BJ (cell line): ENCODE measurements around the gene CFAP46. TPM values are rescaled to one million over a fixed set of nuclear protein-coding genes. Genes with fewer than 3 reads are reported as not detected.

Experiments
- CTCF ChIA-PET: fragments of 350-600 bp; formaldehyde crosslinking; extraction: SDS; loops from one replicate; lab custom pipeline; 2021; ENCODE audit warnings: antibody characterized with exemption, inconsistent platforms; lab: Yijun Ruan, JAX
- POLR2A ChIA-PET: fragments of 300-600 bp; sonication (Branson Sonifier 250); formaldehyde crosslinking; extraction: SDS; loops from one replicate; lab custom pipeline; 2021; ENCODE audit warnings: antibody characterized with exemption; lab: Charles Lee
- DNase-seq: peaks from one replicate; pipeline ENCODE4 v3.0.0-alpha.2; 2011; ENCODE audit warnings: low read depth
- H3K27me3 ChIP-seq: 2 replicates; pipeline ENCODE4 v1.6.0; 2011; ENCODE audit warnings: low read length; ENCODE audit not compliant: control insufficient read depth, insufficient read depth
- H3K36me3 ChIP-seq: 2 replicates; pipeline ENCODE4 v1.5.1; 2011; ENCODE audit warnings: low read length; ENCODE audit not compliant: control insufficient read depth, insufficient read depth
- H3K4me3 ChIP-seq: 2 replicates; pipeline ENCODE4 v1.5.1; 2011; ENCODE audit warnings: low read depth, mild to moderate bottlenecking, control low read depth, low read length
- polyA plus RNA-seq: library from polyadenylated mRNA; depleted of rRNA; stranded (reverse); fragments of >200 nt; gene quantifications from 2 replicates; pipeline ENCODE4 v1.2.3, GENCODE V29; 2011
- TF ChIP-seq, protein P1 (sequence below): IDR thresholded peaks from 2 replicates; pipeline ENCODE4 v1.5.1; 2011; ENCODE audit warnings: low read depth, mild to moderate bottlenecking, control low read depth, inconsistent platforms, low read length, moderate library complexity; ENCODE audit not compliant: insufficient read depth

CFAP46 gene
- polyA plus RNA-seq, 1 experiment, result 1.8 TPM

DNA sequence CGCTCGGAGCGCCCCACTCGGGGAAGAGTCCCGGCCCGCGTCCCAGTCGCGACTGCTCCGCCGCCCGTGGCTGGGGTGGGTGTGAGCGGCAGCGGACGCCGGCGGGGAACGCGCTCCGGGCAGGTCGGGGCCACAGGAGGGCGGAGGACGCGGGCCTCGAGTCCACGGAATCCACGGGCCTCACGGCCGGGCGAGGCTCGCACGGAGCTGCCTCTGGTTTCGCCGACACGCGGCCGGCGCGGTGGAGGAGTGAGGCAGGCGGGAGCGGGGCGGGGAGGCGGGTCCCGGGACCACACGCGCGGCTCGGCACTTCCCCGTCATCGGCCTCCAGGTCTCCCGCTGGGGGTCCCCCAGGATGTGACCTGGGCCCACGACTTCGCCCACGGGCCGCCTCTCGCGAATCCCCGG, 155.9 kb downstream of the CFAP46 start:
- H3K27me3 ChIP-seq, result peaks cover 25% of the 10 kb centered on the region

GRCh38 chr10:132785723-132786475, 156.5 kb downstream of the CFAP46 start, which contains the start of gene NKX6-2:
TSS of gene NKX6-2 (minus strand) at chr10:132786147. CDS start at chr10:132785948, 199 bp downstream.
- Histone ChIP-seq H3K4me3 (no peak within 1 kb of the TSS), H3K36me3 (peaks cover 5% of the 10 kb centered on the region), H3K27me3 (peaks cover 21% of the 10 kb centered on the region)
- DNase-seq, result no peak
- TF ChIP-seq, protein P1, sequence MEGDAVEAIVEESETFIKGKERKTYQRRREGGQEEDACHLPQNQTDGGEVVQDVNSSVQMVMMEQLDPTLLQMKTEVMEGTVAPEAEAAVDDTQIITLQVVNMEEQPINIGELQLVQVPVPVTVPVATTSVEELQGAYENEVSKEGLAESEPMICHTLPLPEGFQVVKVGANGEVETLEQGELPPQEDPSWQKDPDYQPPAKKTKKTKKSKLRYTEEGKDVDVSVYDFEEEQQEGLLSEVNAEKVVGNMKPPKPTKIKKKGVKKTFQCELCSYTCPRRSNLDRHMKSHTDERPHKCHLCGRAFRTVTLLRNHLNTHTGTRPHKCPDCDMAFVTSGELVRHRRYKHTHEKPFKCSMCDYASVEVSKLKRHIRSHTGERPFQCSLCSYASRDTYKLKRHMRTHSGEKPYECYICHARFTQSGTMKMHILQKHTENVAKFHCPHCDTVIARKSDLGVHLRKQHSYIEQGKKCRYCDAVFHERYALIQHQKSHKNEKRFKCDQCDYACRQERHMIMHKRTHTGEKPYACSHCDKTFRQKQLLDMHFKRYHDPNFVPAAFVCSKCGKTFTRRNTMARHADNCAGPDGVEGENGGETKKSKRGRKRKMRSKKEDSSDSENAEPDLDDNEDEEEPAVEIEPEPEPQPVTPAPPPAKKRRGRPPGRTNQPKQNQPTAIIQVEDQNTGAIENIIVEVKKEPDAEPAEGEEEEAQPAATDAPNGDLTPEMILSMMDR, result no peak
- ChIA-PET CTCF (no interaction called here), POLR2A (no interaction called here)

More for the DNA sequence above, 155.9 kb downstream of the CFAP46 start:
- TF ChIP-seq, protein P1, result no peak
- ChIA-PET CTCF (no interaction called here), POLR2A (no interaction called here)
- Histone ChIP-seq H3K4me3 (no peak overlapping the region), H3K36me3 (peaks cover 5% of the 10 kb centered on the region)
- no peak for DNase-seq

- Histone ChIP-seq H3K36me3 (peaks cover 7% of the 10 kb centered on the region), H3K4me3 (no peak overlapping the region), H3K27me3 (peaks cover 19% of the 10 kb centered on the region)
- CTCF ChIA-PET, result no interaction called here
- POLR2A ChIA-PET, result no interaction called here
- no peak for DNase-seq
- TF ChIP-seq, protein P1, result no peak
Observed at GRCh38 chr10:132784866-132785722, 157.3 kb downstream of the CFAP46 start.

GRCh38 chr10:132783940-132784865, 158.2 kb downstream of the CFAP46 start:
- DNase-seq, result no peak
- peaks cover 13% of the 10 kb centered on the region for H3K27me3 ChIP-seq
- H3K36me3 ChIP-seq, result peaks cover 8% of the 10 kb centered on the region
- ChIA-PET POLR2A (no interaction called here), CTCF (no interaction called here)
- no peak overlapping the region for H3K4me3 ChIP-seq
- TF ChIP-seq, protein P1, result no peak
